GM13976 (cell line): ENCODE measurements around the gene HSPD1.

Experiments used
- DNase-seq: peaks from one replicate; pipeline ENCODE4 v3.0.0; 2012; ENCODE audit warnings: low spot score
- in situ Hi-C: fragments of 300-500 bp; cut with MboI; formaldehyde crosslinking; loops from one replicate; pipeline ENCODE4 v1.12.0; 2022; ENCODE audit warnings: low sequenced_read_pairs, mixed read lengths, inconsistent platforms; ENCODE audit not compliant: unreplicated experiment
- TF ChIP-seq, protein P1 (sequence below): IDR thresholded peaks from 2 replicates; pipeline ENCODE4 v1.5.1; 2012; ENCODE audit warnings: borderline replicate concordance, mild to moderate bottlenecking; ENCODE audit not compliant: insufficient read depth; ENCODE audit errors: extremely low read depth, missing control alignments, control extremely low read depth

Gene HSPD1

DNA sequence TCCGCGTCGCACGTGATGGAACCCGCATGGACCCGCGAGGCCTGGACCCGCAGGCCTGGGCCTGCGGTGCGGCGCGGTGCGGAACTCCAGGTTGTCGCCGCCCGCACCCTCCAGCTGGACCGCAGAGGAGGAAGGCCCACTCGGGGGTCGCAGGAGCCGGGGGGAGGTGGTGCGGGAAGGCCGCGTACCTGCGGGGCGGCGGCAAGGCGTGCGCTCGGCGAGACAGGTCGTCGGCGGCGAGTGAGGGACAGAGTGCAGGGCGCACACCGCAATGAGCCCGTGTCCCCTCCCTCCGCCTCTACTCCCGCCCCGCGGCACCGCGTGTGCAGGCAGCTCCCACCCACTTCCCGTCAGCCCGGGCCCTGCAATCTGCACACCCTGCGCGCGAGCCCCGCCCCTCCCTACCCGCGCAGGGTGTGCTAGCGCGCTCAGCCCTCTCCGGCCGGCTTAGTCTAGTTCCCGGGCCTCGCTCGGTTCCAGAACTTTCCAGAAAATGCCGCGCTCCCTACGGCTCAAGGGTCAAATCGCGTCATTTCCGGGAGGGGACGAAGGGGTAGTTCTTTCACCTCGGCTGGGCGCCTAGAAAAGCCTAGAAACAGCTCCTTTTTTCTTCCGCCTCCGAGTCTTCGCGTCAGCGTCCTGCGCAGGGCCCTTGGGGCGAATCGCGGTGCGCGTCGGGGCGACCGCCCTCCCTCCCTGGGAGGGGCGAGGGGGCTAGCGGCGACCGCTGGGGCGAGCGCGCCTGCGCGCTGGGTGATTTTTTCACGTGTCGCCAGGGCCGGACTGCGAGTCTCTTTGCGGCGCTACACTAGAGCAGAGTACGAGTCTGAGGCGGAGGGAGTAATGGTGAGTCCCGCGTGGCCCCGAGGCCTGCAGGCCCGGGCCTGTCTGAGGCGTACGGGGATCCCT is at the start of gene HSPD1, which contains the start of gene HSPE1:
HSPD1 (minus strand) TSS at position 247 of the 909 bp plus-strand sequence. CDS start 992 bp downstream, outside the sequence.
HSPE1 (plus strand) TSS at position 786 of the 909 bp plus-strand sequence; CDS start at position 844, 58 bp downstream.
- TF ChIP-seq, protein P1, sequence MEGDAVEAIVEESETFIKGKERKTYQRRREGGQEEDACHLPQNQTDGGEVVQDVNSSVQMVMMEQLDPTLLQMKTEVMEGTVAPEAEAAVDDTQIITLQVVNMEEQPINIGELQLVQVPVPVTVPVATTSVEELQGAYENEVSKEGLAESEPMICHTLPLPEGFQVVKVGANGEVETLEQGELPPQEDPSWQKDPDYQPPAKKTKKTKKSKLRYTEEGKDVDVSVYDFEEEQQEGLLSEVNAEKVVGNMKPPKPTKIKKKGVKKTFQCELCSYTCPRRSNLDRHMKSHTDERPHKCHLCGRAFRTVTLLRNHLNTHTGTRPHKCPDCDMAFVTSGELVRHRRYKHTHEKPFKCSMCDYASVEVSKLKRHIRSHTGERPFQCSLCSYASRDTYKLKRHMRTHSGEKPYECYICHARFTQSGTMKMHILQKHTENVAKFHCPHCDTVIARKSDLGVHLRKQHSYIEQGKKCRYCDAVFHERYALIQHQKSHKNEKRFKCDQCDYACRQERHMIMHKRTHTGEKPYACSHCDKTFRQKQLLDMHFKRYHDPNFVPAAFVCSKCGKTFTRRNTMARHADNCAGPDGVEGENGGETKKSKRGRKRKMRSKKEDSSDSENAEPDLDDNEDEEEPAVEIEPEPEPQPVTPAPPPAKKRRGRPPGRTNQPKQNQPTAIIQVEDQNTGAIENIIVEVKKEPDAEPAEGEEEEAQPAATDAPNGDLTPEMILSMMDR = peak; percentile 56
- DNase-seq = peak; percentile 97
- in situ Hi-C loops = no loop called here

- TF ChIP-seq, protein P1 = no peak
- DNase-seq = no peak
- in situ Hi-C loops = no loop called here
Measured at GRCh38 chr2:197548582-197548981, 48.9 kb upstream of the HSPD1 start.

DNA sequence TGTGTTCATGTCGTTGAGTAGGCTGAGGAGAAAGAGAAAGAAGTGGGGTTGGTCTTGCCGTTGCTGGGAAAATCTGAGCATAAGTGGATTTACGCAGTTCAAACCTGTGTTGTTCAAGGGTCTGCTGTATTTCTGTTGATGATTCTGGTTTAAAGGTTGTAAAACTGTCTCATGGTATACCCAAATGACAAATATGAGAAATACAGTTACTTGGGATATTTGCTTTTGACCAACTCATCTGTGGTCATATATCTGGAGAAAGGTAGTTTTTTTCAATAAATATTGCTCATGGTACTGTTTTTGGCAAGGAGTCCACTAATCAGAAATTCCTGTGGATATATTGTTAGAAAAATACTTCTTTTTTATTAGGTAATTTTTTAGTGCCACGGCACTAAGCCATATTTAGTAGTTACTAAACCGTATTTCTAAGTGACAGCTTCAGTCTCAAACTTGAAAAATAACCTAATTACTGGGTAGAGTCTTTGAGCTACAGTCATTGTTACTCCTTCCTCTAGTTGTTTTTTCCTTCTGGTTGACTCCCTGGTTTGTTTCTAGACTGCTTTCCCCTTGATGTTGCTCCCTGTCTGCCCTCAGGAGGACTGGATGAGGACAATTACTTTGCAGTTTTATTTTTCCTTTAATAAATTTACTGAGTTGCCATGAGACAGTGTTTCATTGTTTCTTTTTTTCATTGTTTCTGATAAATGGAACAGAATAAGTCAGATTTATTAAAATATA is 47.7 kb upstream of the HSPD1 start:
- no peak for DNase-seq
- in situ Hi-C loops = no loop called here
- TF ChIP-seq, protein P1 = no peak

- TF ChIP-seq, protein P1 = no peak
- in situ Hi-C loops = no loop called here
- no peak for DNase-seq
Measured at GRCh38 chr2:197543206-197543605, 43.6 kb upstream of the HSPD1 start.

DNA sequence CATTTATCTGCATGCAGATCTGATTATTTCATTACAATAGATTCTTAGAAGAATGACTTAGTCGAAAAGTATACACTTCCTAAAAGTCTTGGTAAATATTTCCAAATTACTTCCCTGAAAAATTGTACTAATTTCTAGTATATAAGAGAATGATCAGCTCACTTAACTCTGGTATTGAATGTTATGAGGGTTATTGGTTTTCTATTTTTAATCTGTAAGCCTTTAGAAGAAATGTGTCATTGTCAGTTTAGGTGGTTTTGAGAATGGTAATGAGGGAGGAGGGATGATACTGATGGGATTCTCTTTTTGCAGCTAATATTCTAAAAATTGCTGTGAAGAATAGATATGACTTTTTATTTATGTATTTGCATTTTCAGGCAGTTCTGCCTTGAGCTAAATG is 40.1 kb upstream of the HSPD1 start:
- in situ Hi-C loops = no loop called here
- no peak for DNase-seq
- TF ChIP-seq, protein P1 = no peak

- no peak for DNase-seq
- TF ChIP-seq, protein P1 = no peak
- in situ Hi-C loops = no loop called here
Measured at GRCh38 chr2:197538412-197538811, 38.8 kb upstream of the HSPD1 start.
